Measurements from ENCODE around the gene EZH2.

EZH2 gene

DNA sequence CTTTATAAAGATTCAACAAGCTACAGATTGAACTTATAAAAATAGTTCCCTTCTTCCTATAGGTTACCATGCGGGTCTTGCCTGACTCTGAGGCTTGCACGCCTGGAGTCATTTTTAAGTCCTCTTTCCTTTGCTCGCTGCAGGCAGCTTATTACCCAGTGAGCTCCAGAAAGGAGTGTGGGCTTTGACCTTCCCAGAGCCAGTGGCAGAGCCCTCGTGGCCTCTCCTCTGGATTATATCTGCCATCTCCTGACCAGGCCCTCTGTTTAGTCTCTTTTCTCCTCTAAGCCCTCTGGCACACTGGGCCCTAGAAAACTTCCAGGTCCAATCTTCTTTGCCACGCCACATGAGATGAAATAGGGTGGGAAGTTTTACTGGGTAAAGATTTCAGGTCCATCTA, 39.9 kb upstream of the EZH2 start:
- TF ChIP-seq, protein P1, sequence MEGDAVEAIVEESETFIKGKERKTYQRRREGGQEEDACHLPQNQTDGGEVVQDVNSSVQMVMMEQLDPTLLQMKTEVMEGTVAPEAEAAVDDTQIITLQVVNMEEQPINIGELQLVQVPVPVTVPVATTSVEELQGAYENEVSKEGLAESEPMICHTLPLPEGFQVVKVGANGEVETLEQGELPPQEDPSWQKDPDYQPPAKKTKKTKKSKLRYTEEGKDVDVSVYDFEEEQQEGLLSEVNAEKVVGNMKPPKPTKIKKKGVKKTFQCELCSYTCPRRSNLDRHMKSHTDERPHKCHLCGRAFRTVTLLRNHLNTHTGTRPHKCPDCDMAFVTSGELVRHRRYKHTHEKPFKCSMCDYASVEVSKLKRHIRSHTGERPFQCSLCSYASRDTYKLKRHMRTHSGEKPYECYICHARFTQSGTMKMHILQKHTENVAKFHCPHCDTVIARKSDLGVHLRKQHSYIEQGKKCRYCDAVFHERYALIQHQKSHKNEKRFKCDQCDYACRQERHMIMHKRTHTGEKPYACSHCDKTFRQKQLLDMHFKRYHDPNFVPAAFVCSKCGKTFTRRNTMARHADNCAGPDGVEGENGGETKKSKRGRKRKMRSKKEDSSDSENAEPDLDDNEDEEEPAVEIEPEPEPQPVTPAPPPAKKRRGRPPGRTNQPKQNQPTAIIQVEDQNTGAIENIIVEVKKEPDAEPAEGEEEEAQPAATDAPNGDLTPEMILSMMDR (IDR thresholded peaks at IDR 0.05; ENCODE audit: low read depth, low read length, missing control alignments) = no peak
- no peak for DNase-seq (ENCODE audit: extremely low read depth, low read depth)

GRCh38 chr7:148921806-148922205, 37.7 kb upstream of the EZH2 start:
- TF ChIP-seq, protein P1 (IDR thresholded peaks at IDR 0.05; ENCODE audit: low read depth, low read length, missing control alignments) = no peak
- H3K4me3 ChIP-seq (replicated peaks; ENCODE audit: low read depth, low read length) = no peak overlapping the region
- DNase-seq (ENCODE audit: extremely low read depth, low read depth) = no peak

More for the DNA sequence above, 39.9 kb upstream of the EZH2 start:
- H3K4me3 ChIP-seq (replicated peaks; ENCODE audit: low read depth, low read length) = no peak overlapping the region

GRCh38 chr7:148921189-148921588, 37.1 kb upstream of the EZH2 start:
- no peak overlapping the region for H3K4me3 ChIP-seq (replicated peaks; ENCODE audit: low read depth, low read length)
- TF ChIP-seq, protein P1 (IDR thresholded peaks at IDR 0.05; ENCODE audit: low read depth, low read length, missing control alignments) = no peak
- no peak for DNase-seq (ENCODE audit: extremely low read depth, low read depth)

DNA sequence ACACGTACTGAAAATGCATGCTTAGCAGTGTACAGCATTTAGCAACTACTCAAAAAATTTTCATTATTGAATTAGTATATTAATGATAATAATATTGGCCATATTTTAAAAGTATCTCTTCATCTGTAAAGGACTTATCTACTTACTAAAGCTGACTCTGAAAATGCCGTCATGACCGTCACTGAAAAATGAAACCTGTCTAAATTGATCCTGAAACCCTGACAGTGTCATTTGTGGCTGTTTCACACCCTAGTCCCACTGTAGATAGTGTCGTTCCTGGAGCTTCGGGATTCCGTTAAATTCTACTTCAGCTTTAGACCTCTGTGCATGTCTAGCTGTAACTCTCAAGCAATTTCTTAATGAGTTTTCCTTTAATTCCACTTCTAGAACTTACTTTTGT, 35.8 kb upstream of the EZH2 start:
- no peak overlapping the region for H3K4me3 ChIP-seq (replicated peaks; ENCODE audit: low read depth, low read length)
- TF ChIP-seq, protein P1 (IDR thresholded peaks at IDR 0.05; ENCODE audit: low read depth, low read length, missing control alignments) = no peak
- no peak for DNase-seq (ENCODE audit: extremely low read depth, low read depth)

DNA sequence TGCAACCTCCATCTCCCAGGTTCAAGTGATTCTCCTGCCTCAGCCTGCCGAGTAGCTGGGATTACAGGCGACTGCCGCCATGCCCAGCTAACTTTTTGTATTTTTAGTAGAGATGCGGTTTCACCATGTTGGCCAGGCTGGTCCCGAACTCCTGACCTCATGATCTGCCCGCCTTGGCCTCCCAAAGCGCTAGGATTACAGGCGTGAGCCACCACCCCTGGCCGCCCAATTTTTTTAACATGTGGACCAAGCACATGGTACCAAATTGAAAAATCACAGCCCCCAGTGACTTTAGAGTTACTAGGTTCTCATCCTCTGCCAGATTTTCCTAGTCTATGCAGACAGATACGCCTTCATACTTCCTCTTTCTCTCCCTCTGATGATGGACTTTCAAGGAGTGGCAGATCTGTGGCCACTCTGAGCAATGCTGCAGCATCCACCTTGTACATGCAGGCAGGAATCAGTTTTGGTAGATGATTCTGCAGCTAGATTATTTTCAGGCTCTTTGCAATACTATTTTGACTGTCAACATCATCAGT, 34.0 kb upstream of the EZH2 start:
- TF ChIP-seq, protein P1 (IDR thresholded peaks at IDR 0.05; ENCODE audit: low read depth, low read length, missing control alignments) = no peak
- DNase-seq (ENCODE audit: extremely low read depth, low read depth) = no peak
- H3K4me3 ChIP-seq (replicated peaks; ENCODE audit: low read depth, low read length) = no peak overlapping the region

DNA sequence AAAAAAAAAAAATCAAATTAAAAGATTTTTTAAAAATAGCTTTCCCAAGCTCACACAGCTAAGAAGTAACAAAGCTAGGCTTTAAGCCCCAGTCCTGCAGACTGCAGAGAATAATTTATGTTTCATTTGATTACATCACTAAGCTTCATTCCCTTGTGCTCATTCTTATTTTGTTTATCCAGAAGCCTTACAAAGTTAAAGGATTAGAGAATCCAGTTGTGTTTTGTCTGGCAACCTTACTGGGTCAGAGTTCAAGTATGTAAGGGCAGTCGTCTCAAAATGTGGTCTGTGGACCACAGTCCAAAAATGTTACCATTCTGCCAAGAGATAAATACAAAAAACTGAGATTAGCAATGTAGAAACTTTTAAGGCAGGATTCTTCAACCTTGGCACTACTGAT, 32.1 kb upstream of the EZH2 start:
- H3K4me3 ChIP-seq (replicated peaks; ENCODE audit: low read depth, low read length) = no peak overlapping the region
- TF ChIP-seq, protein P1 (IDR thresholded peaks at IDR 0.05; ENCODE audit: low read depth, low read length, missing control alignments) = no peak
- DNase-seq (ENCODE audit: extremely low read depth, low read depth) = no peak

DNA sequence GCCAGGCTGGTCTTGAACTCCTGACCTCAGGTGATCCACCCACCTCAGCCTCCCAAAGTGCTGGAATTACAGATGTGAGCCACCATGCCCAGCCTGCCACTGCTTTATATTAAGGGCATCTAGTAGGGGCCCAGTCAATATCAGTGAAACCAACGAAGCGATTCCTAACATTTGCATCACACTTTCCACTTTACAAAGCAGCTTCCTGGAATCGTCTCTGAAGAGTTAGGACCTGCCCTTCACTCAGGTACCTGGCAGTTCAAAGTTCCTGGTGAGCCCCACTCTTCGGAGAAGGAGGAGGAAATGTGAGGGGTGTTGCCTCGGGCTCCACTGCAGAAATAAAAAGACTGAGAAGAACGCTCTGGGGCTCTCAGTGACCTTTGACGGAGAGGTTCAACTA, 31.1 kb upstream of the EZH2 start:
- no peak for DNase-seq (ENCODE audit: extremely low read depth, low read depth)
- TF ChIP-seq, protein P1 (IDR thresholded peaks at IDR 0.05; ENCODE audit: low read depth, low read length, missing control alignments) = no peak
- H3K4me3 ChIP-seq (replicated peaks; ENCODE audit: low read depth, low read length) = no peak overlapping the region

Measured in HFF-Myc (cell line).